Caco-2 (cell line): Measurements from ENCODE around the gene GALNT18. TPM values are rescaled to one million over a fixed set of nuclear protein-coding genes. Genes with fewer than 3 reads are reported as not detected.

Source experiments
- BruUV-seq: library from RNA; stranded (reverse); fragments of 400-500 nt; replicated peaks from 2 replicates; lab custom pipeline; 2021; lab: Mats Ljungman, UMichigan
- CTCF ChIA-PET: fragments of 300-600 bp; sonication (Branson Sonifier 250); formaldehyde crosslinking; loops from one replicate; lab custom pipeline; 2022; ENCODE audit warnings: antibody characterized with exemption; lab: Charles Lee
- POLR2A ChIA-PET: fragments of 300-600 bp; sonication (Branson Sonifier 250); formaldehyde crosslinking; loops from one replicate; lab custom pipeline; 2022; ENCODE audit warnings: antibody characterized with exemption; lab: Charles Lee
- DNase-seq, 2 experiments: peaks; one replicate each; pipeline versions ENCODE4 v3.0.0 to v3.0.0-alpha.2; 2020 to 2022
- H3K27me3 ChIP-seq: replicated peaks from 2 replicates; pipeline ENCODE4 v1.6.0; 2011; ENCODE audit warnings: low read length; ENCODE audit not compliant: control insufficient read depth, insufficient read depth
- H3K36me3 ChIP-seq: 2 replicates; pipeline ENCODE4 v1.5.1; 2011; ENCODE audit warnings: low read length; ENCODE audit not compliant: control insufficient read depth, insufficient read depth
- H3K4me1 ChIP-seq: fragments of 250-450 bp; sonication (Bioruptor Pico); 2 replicates; pipeline ENCODE4 v1.5.1; 2020; ENCODE audit warnings: mild to moderate bottlenecking
- H3K4me3 ChIP-seq: 2 replicates; pipeline ENCODE4 v1.5.1; 2011; ENCODE audit warnings: low read depth, mild to moderate bottlenecking, control low read depth, low read length
- H3K9me3 ChIP-seq: fragments of 250-450 bp; sonication (Bioruptor Pico); 2 replicates; pipeline ENCODE4 v1.5.1; 2020; ENCODE audit warnings: mild to moderate bottlenecking, moderate library complexity
- H3K27ac Mint-ChIP-seq: one replicate; pipeline ENCODE4 v1.8.0; 2022; ENCODE audit warnings: mixed read lengths; ENCODE audit not compliant: unreplicated experiment
- H3K27me3 Mint-ChIP-seq: one replicate; pipeline ENCODE4 v1.8.0; 2022; ENCODE audit warnings: mixed read lengths; ENCODE audit not compliant: insufficient read depth, unreplicated experiment
- H3K36me3 Mint-ChIP-seq: one replicate; pipeline ENCODE4 v1.8.0; 2022; ENCODE audit warnings: mild to moderate bottlenecking, mixed read lengths; ENCODE audit not compliant: insufficient read depth, unreplicated experiment
- H3K4me1 Mint-ChIP-seq: one replicate; pipeline ENCODE4 v1.8.0; 2022; ENCODE audit warnings: low read depth, mixed read lengths; ENCODE audit not compliant: unreplicated experiment
- H3K4me3 Mint-ChIP-seq: one replicate; pipeline ENCODE4 v1.8.0; 2022; ENCODE audit warnings: mild to moderate bottlenecking, moderate library complexity, mixed read lengths; ENCODE audit not compliant: unreplicated experiment
- H3K9me3 Mint-ChIP-seq: one replicate; pipeline ENCODE4 v1.8.0; 2022; ENCODE audit warnings: mixed read lengths; ENCODE audit not compliant: unreplicated experiment
- intact Hi-C: fragments of 100-400 bp; cut with micrococcal nuclease; formaldehyde crosslinking; loops from one replicate; pipeline ENCODE4 v1.10.0; 2022; ENCODE audit not compliant: unreplicated experiment
- total RNA-seq: library from RNA; stranded (reverse); gene quantifications from 2 replicates; pipeline ENCODE4 v1.2.3, GENCODE V29; 2022
- TF ChIP-seq, protein P1 (sequence below), 2 experiments: fragments of 200-600 bp in 1 of 2; IDR thresholded peaks; 1 replicate in 1 of 2; 2 replicates in 1 of 2; pipeline versions ENCODE4 v1.5.1 to v1.8.0; 2011 to 2022; ENCODE audit warnings: antibody characterized with exemption in 1 of 2, control low read depth in 1 of 2, inconsistent platforms in 1 of 2, low read depth in 1 of 2, low read length in 1 of 2, mild to moderate bottlenecking in 1 of 2, moderate library complexity in 1 of 2; ENCODE audit not compliant: insufficient read depth in 1 of 2, severe bottlenecking in 1 of 2, unreplicated experiment in 1 of 2

GALNT18 gene
- total RNA-seq, 1 experiment from 2014 or later: 0.43 TPM

DNA sequence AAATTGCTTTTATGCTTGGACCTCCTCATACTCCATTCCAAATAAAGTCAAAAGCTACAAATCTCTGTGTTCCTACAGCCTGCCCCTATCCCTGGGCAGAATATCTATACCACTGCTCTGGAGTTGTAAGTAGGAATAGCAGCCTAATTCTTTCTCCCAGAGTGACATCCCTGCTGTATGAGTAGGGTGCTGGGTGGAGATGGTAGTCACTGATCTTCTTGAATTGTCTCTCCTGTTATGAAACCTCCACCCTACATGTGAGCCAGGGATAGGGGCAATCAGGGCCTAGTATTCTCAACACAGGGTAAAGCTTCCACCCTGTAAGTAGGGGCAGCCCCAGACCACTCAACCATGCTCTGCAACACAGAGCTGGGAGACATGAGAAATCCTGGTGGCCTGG lies 19.8 kb downstream of the GALNT18 start:
- POLR2A ChIA-PET: no interaction called here
- TF ChIP-seq, protein P1, sequence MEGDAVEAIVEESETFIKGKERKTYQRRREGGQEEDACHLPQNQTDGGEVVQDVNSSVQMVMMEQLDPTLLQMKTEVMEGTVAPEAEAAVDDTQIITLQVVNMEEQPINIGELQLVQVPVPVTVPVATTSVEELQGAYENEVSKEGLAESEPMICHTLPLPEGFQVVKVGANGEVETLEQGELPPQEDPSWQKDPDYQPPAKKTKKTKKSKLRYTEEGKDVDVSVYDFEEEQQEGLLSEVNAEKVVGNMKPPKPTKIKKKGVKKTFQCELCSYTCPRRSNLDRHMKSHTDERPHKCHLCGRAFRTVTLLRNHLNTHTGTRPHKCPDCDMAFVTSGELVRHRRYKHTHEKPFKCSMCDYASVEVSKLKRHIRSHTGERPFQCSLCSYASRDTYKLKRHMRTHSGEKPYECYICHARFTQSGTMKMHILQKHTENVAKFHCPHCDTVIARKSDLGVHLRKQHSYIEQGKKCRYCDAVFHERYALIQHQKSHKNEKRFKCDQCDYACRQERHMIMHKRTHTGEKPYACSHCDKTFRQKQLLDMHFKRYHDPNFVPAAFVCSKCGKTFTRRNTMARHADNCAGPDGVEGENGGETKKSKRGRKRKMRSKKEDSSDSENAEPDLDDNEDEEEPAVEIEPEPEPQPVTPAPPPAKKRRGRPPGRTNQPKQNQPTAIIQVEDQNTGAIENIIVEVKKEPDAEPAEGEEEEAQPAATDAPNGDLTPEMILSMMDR (IDR thresholded peaks at IDR 0.05; ENCODE audit: insufficient read depth in 1 of 2, low read depth in 1 of 2, low read length in 1 of 2, severe bottlenecking in 1 of 2, unreplicated experiment in 1 of 2): no peak
- no peaks in the 10 kb centered on the region for H3K36me3 Mint-ChIP-seq
- H3K27ac Mint-ChIP-seq: no peak overlapping the region
- H3K4me1 Mint-ChIP-seq: no peaks in the 10 kb centered on the region
- DNase-seq: no peak
- H3K4me3 Mint-ChIP-seq: no peak overlapping the region
- BruUV-seq: no TSS peak
- Histone ChIP-seq H3K9me3 (no peaks in the 10 kb centered on the region; the same call in 1 of the 2 replicates), H3K27me3 (0 out of 2 replicates have a peak, but pooled peaks cover 1% of the 10 kb centered on the region), H3K36me3 (no peaks in the 10 kb centered on the region), H3K4me1 (no peaks in the 10 kb centered on the region), H3K4me3 (no peak overlapping the region)
- H3K9me3 Mint-ChIP-seq: no peaks in the 10 kb centered on the region
- H3K27me3 Mint-ChIP-seq: peaks cover 37% of the 10 kb centered on the region
- intact Hi-C loops: no loop called here
- CTCF ChIA-PET: no interaction called here

DNA sequence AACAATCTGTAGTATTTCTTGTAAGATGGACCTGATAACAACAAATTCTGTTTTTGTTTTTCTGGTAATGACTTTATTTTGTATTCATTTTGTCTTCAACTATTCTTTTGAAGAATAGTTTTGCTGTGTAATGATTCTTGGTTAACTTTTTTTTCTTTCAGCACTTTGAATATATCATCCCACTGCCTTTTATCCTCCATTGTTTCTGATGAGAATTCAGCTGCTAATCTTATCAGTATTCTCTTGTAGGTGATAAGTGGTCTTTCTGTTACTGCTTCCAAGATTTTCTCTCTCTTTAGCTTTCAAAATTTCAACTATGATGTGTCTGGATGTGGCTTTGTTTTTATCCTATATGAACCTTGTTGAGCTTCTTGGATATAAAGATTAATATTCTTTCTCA lies 21.5 kb downstream of the GALNT18 start:
- H3K36me3 Mint-ChIP-seq: no peaks in the 10 kb centered on the region
- no peak for DNase-seq
- ChIA-PET POLR2A (no interaction called here), CTCF (no interaction called here)
- no peaks in the 10 kb centered on the region for H3K4me1 Mint-ChIP-seq
- TF ChIP-seq, protein P1 (IDR thresholded peaks at IDR 0.05; ENCODE audit: insufficient read depth in 1 of 2, low read depth in 1 of 2, low read length in 1 of 2, severe bottlenecking in 1 of 2, unreplicated experiment in 1 of 2): no peak
- H3K27me3 ChIP-seq: no peaks in the 10 kb centered on the region
- no peaks in the 10 kb centered on the region for H3K36me3 ChIP-seq
- no peak overlapping the region for H3K4me3 ChIP-seq
- peaks cover 28% of the 10 kb centered on the region for H3K27me3 Mint-ChIP-seq
- no TSS peak for BruUV-seq
- no peak overlapping the region for H3K4me3 Mint-ChIP-seq
- H3K4me1 ChIP-seq: no peaks in the 10 kb centered on the region
- H3K9me3 ChIP-seq: no peaks in the 10 kb centered on the region; the same call in 1 of the 2 replicates
- H3K9me3 Mint-ChIP-seq: no peaks in the 10 kb centered on the region
- H3K27ac Mint-ChIP-seq: no peak overlapping the region
- intact Hi-C loops: no loop called here

DNA sequence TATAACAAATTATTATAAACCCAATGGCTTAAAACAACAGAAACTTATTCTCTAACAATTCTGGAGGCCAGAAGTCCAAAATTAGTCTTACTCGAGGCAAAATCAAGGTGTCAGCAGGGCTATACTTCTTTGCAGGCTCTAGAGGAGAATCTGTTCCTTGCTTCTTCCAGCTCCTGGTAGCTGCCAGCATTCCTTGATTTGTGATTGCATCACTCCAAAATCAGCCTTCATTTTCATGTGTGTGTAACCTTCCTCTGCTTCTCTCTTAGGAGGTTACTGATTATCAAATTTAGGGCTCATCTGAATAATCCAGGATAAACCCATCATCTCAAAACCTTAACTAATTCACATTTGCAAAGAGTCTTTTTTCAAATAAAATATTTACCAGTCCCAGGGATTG lies 23.6 kb downstream of the GALNT18 start:
- CTCF ChIA-PET: no interaction called here
- Histone ChIP-seq H3K4me3 (no peak overlapping the region), H3K4me1 (no peaks in the 10 kb centered on the region), H3K27me3 (no peaks in the 10 kb centered on the region), H3K36me3 (no peaks in the 10 kb centered on the region), H3K9me3 (no peaks in the 10 kb centered on the region; the same call in 1 of the 2 replicates)
- POLR2A ChIA-PET: no interaction called here
- Mint-ChIP-seq H3K36me3 (no peaks in the 10 kb centered on the region), H3K4me1 (no peaks in the 10 kb centered on the region), H3K27ac (no peak overlapping the region), H3K9me3 (no peaks in the 10 kb centered on the region), H3K27me3 (peaks cover 27% of the 10 kb centered on the region), H3K4me3 (no peak overlapping the region)
- TF ChIP-seq, protein P1 (IDR thresholded peaks at IDR 0.05; ENCODE audit: insufficient read depth in 1 of 2, low read depth in 1 of 2, low read length in 1 of 2, severe bottlenecking in 1 of 2, unreplicated experiment in 1 of 2): no peak
- intact Hi-C loops: no loop called here
- no peak for DNase-seq
- BruUV-seq: no TSS peak
